MCF 10A (cell line): ENCODE data around the gene NLRP9. TPM values are rescaled to one million over a fixed set of nuclear protein-coding genes. Genes with fewer than 3 reads are reported as not detected.

Experiments
- BruUV-seq: library from RNA; stranded (reverse); fragments of 400-500 nt; replicated peaks from 2 replicates; lab custom pipeline; 2021; lab: Mats Ljungman, UMichigan
- CTCF ChIA-PET: fragments of 300-600 bp; sonication (Branson Sonifier 250); formaldehyde crosslinking; extraction: SDS; loops from one replicate; lab custom pipeline; 2021; ENCODE audit warnings: antibody characterized with exemption, inconsistent platforms; lab: Yijun Ruan, JAX
- POLR2A ChIA-PET: fragments of 300-600, 350-650 bp; sonication (Branson Sonifier 250); formaldehyde crosslinking; extraction: SDS; loops from one replicate; lab custom pipeline; 2020; ENCODE audit warnings: antibody characterized with exemption, inconsistent platforms; lab: Yijun Ruan, JAX
- DNase-seq: peaks from one replicate; pipeline ENCODE4 v3.0.0-alpha.2; 2018; ENCODE audit not compliant: unreplicated experiment
- H3K27ac Mint-ChIP-seq: one replicate; pipeline ENCODE4 v1.8.0; 2022; ENCODE audit warnings: mild to moderate bottlenecking, low read depth, mixed read lengths; ENCODE audit not compliant: unreplicated experiment
- H3K27me3 Mint-ChIP-seq: one replicate; pipeline ENCODE4 v1.8.0; 2022; ENCODE audit warnings: mixed read lengths; ENCODE audit not compliant: insufficient read depth, unreplicated experiment
- H3K36me3 Mint-ChIP-seq: one replicate; pipeline ENCODE4 v1.8.0; 2022; ENCODE audit warnings: mild to moderate bottlenecking, moderate library complexity, mixed read lengths; ENCODE audit not compliant: insufficient read depth, unreplicated experiment
- H3K4me1 Mint-ChIP-seq: one replicate; pipeline ENCODE4 v1.8.0; 2022; ENCODE audit warnings: mixed read lengths; ENCODE audit not compliant: insufficient read depth, unreplicated experiment
- H3K4me3 Mint-ChIP-seq: one replicate; pipeline ENCODE4 v1.8.0; 2022; ENCODE audit warnings: mild to moderate bottlenecking, moderate library complexity, mixed read lengths; ENCODE audit not compliant: unreplicated experiment
- H3K9me3 Mint-ChIP-seq: one replicate; pipeline ENCODE4 v1.8.0; 2022; ENCODE audit warnings: mixed read lengths; ENCODE audit not compliant: unreplicated experiment
- CTCF ChIP-seq: fragments of 200-600 bp; IDR thresholded peaks from one replicate; pipeline ENCODE4 v1.8.0; 2022; ENCODE audit warnings: antibody characterized with exemption, mild to moderate bottlenecking; ENCODE audit not compliant: unreplicated experiment
- intact Hi-C: fragments of 100-400 bp; cut with micrococcal nuclease; formaldehyde crosslinking; loops from 2 replicates; pipeline ENCODE4 v1.14.1; 2022
- total RNA-seq: library from RNA; stranded (reverse); gene quantifications from 2 replicates; pipeline ENCODE4 v1.2.3, GENCODE V29; 2022

Gene NLRP9
- total RNA-seq, 1 experiment from 2014 or later: not detected

GRCh38 chr19:55689411-55690108 lies 48.6 kb downstream of the NLRP9 start:
- Mint-ChIP-seq H3K27ac (no peak overlapping the region), H3K9me3 (no peaks in the 10 kb centered on the region), H3K4me1 (no peaks in the 10 kb centered on the region), H3K36me3 (peaks cover 50% of the 10 kb centered on the region), H3K27me3 (no peaks in the 10 kb centered on the region), H3K4me3 (no peak overlapping the region)
- no peak for DNase-seq
- ChIA-PET POLR2A (no interaction called here), CTCF (no interaction called here)
- BruUV-seq: no TSS peak
- TF ChIP-seq CTCF: no peak
- intact Hi-C loops: no loop called here

- TF ChIP-seq CTCF: no peak
- DNase-seq: no peak
- no peaks in the 10 kb centered on the region for H3K4me1 Mint-ChIP-seq
- intact Hi-C loops: no loop called here
- no peaks in the 10 kb centered on the region for H3K27me3 Mint-ChIP-seq
- no peak overlapping the region for H3K4me3 Mint-ChIP-seq
- no peaks in the 10 kb centered on the region for H3K9me3 Mint-ChIP-seq
- no peak overlapping the region for H3K27ac Mint-ChIP-seq
- peaks cover 49% of the 10 kb centered on the region for H3K36me3 Mint-ChIP-seq
- CTCF ChIA-PET: no interaction called here
- BruUV-seq: no TSS peak
- POLR2A ChIA-PET: interaction anchor here (1.4 kb wide), 1 partner anchor 12 kb away, joined by 4 read pairs; no protein-coding TSS in a partner anchor
These were observed 49.6 kb downstream of the NLRP9 start for GRCh38 chr19:55688422-55689218.

- Mint-ChIP-seq H3K36me3 (peaks cover 50% of the 10 kb centered on the region), H3K27ac (no peak overlapping the region), H3K4me3 (no peak overlapping the region), H3K9me3 (no peaks in the 10 kb centered on the region), H3K4me1 (no peaks in the 10 kb centered on the region), H3K27me3 (no peaks in the 10 kb centered on the region)
- no peak for DNase-seq
- BruUV-seq: no TSS peak
- POLR2A ChIA-PET: interaction anchor here (1.4 kb wide), 1 partner anchor 11 kb away, joined by 4 read pairs; no protein-coding TSS in a partner anchor
- intact Hi-C loops: no loop called here
- CTCF ChIA-PET: no interaction called here
- no peak for TF ChIP-seq CTCF
These were observed 50.7 kb downstream of the NLRP9 start for GRCh38 chr19:55687281-55688201.
